GM18870 (cell line): Measurements from ENCODE around the gene RREB1.
"Not testable (repeated sequence)": the region's sequence is repeated elsewhere in the genome, so short reads cannot be mapped to it uniquely, and the experiment has no call there.

Experiments
- ATAC-seq: cut with Tn5 transposase; IDR thresholded peaks from one replicate; pipeline ENCODE4 v1.9.1; 2021; ENCODE audit warnings: moderate library complexity; ENCODE audit not compliant: unreplicated experiment

The RREB1 gene

GRCh38 chr6:7144872-7145584 is 37.3 kb downstream of the RREB1 start:
- no peak for ATAC-seq

- ATAC-seq, result no peak
Measured at GRCh38 chr6:7145585-7145884, 37.8 kb downstream of the RREB1 start.

DNA sequence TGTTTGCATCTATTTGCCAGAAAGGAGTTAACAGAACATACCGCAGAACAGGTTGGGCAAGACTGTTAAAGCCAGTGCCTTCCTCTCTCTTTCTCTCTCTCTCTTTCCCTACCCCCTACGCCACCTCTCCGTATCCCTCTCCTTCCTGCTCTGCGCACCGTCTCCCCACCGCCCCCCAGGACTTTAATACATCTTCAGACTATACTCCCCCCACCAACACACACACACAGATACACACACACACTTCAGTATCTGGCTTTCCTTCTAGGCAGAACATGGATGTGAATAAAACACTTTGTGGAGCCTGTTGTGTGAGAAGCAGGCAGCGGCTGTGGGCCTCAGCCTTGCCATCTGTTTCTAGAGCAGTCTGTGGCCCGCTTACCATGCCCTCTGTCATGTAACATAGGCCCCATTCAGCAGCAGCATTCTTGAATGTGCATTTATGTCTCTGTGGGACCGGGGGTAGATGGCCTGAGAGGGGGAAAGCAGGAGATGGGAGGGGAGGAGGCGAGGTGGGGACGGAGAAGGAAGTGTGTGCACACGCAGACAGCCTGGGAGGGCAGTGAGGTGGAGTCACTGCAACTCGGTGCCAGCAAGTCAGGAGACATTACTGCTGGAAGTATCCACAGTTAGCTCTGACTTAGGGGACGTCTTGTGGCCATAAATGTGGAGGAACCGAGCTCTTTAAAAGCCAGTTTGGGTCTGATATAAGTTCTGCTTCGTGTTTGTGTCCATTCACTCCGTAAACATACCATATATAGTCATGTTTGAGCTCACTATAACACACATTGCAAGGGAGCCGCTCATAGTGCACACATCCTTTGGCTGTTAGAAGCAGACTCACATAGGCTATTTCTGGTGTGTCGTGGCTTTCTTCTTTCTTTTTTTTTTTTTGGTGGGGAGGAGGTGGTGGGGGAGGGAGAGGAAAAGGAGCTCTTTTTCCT is 38.4 kb downstream of the RREB1 start:
- ATAC-seq, result no peak

DNA sequence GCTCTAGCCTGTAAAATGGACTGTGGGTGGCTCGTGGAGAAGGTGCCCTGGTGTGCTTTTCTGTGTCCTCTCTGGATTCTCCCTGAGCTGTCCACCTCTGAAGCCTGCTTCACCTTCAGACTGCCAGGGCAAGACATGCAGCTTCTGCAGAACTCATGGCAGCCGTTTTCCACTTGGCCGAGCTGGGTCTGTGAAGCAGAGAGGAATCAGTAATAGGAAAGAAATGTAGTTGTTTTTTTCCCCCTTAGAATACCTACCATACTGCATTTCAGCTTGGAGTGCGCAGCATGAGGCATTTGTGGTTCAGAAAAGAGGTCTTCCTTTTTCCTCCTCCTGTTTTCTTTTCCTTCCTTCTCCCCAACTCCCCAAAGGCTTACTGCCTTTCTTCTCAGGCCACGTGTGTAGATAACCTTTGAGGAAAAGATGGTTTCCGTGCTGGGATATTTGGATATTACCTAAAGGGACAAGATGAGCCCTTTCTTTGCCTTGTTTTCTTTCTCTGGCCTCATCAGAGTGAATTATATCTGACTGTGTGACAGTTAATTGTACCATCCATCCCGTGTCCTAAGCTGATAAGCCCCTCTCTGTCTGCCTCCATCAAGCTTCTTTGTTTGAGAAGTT is 39.4 kb downstream of the RREB1 start:
- ATAC-seq, result no peak

DNA sequence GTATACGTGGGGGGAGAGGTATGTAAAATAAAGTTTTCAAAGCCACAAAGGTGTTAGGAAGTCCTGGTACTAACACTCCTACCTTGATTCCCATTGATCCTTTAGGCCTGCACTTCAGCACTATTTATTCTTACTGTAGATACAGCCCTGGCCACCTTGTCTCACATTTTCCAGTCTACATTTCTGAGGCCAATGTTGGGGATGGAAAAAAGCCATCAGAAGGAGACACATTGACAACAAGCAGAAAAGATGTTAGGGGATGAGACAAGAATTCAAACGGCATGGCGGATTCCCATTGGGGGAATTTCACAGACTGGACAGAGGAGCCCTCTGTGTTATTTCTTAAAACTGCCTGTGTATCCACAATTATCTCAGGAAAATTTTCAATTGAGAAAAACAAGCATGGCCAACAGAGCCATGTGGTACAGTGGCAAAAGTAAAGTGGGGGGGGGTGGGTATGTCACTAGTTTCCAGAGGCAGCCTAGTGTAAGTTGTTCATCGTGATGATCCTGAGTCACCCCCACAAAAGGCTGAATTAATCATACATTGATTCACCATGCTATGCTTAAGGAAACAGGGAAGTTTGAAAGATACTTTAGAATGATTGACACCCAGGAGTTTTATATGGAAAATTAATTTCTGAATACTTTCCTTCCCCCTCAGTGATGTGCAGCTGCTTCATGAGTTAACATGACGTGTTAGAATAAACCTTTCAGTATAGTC is 40.5 kb downstream of the RREB1 start:
- ATAC-seq, result no peak

GRCh38 chr6:7150381-7151064 is 42.8 kb downstream of the RREB1 start:
- no peak for ATAC-seq

- ATAC-seq, result no peak
Measured at GRCh38 chr6:7151381-7151780, 43.6 kb downstream of the RREB1 start.

DNA sequence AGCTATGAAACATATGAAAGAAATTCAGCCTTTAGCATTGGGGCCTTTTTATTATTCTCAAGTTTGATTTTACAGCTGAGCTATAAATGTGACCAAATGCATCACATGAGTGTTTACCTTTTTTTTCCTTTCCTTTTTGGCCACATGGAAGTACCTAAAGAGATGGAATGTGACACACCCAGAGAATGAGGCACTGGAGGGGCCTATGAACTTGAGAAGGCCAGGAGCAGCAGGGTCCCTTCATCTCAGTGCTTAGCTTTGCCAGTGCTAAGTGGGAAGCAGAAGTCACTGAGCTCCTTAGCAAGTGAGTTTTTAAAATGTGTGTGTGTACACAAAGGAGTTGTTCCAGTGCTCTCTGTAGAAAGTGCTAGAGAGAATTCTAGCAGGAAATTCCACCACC is 44.7 kb downstream of the RREB1 start:
- ATAC-seq, result no peak

DNA sequence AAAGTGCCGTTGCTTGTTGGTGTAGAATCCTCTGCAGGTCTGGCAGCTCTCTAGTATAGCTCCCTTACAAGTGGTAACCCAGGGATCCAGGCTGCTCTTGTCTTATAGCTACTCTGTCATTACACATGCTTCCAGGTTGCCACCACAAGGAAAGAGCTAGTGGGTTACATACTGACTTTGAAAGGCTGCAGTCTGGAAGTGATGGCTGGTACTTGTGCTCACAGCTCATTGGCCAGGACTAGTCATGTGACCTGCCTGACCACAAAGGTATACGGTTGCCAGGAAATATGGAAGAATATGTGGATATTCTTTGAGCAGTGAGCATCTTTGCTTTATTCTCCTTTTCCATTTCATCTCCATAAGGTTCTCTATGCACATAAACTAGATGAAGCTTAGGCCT is 46.0 kb downstream of the RREB1 start:
- no peak for ATAC-seq

GRCh38 chr6:7154341-7155139 is 46.8 kb downstream of the RREB1 start:
- ATAC-seq, result peak; percentile 73

GRCh38 chr6:7155871-7156579 is 48.3 kb downstream of the RREB1 start:
- ATAC-seq, result peak; percentile 24

- no peak for ATAC-seq
Measured at GRCh38 chr6:7156643-7157278, 49.0 kb downstream of the RREB1 start.

GRCh38 chr6:7157307-7157706 is 49.5 kb downstream of the RREB1 start:
- not testable (repeated sequence) for ATAC-seq

DNA sequence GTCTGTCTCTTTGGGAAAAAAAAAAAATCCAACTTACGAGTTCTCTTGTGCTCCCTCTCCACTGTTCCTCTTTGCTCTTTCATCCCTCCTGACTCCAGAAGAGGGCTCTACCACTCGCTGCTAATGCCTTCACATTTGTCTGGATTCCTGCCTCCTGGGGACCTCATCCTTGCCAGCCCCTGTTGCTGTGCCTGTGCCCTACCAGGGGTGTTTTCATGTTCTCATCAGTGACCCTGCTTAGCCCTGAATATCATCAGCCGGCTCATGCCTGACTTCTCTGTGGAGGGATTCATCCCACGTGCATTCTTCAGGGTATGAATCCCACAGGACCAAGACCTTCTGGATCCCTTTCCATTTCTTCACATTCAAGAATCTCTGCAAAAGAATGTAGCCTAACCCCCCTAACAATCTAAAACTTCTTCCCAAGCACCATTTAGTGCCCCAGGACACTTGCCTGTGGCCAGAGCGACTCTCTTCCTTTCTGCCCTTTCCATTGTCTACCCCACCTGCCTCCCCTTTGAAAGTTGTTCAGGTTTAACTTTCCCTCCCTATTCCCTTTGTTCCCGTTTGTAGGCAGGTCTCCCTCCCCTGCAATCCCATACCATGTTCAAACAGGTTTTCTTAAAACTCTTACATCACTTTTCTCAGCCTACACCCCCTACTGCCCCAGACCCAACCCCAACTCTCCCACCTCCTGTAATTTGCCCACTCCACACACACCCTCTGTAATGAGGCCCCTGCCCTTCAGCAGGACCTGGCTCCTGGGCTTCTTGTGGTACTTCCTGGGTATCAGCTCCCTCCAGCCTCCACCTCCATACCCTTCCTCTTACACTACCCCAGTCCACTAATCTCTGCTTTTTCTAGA is 50.2 kb downstream of the RREB1 start:
- ATAC-seq, result no peak

DNA sequence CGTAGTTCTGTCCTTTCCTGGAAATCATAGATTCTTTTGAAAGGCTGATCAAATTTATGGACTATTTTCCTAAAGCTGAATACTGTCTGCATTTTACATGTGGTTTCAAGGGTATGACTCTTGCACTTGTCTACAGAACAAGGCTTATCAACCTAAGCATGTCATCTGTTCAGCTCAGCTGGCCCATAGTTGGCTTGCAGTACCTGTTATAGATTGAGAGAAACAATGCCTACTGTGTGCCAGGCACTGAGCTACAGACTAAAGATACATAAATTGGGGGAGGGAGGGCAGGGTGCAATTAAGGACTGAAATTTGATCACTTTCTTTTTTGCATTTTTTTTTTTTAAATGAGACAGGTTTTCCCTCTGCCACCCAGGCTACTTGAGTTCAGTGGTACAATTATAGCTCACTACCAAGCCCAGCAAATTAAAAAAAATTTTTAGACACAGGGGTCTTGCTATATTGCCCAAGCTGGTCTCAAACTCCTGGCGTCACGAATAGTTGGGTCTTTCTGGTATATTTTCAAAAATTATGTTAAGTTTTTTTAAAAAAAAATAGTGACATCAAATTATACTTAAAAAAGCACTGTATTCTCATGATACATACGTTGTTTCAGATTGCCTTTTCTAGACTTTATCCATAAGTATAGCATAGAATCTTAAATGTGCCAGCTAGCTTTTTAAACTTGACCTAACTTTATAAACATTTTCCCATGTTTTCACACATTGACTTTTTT is 52.2 kb downstream of the RREB1 start:
- ATAC-seq, result no peak

DNA sequence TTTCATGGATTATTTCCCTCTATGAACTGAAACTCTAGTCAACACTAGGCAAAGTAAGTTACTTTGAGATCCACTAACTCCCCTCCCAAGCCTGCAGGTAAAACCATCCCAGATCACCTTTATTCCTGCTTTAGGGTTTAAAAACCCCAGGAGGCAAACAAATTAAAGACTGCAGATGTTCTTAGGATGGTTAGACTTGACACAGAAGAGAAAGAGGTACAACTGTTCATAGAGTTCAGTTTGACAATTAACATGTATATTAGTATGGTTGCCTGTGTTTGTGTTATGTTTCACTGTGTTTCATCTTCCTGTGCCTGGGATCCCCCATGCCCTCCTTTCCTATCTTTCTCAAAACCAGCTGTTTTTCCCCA is 53.5 kb downstream of the RREB1 start:
- ATAC-seq, result no peak

DNA sequence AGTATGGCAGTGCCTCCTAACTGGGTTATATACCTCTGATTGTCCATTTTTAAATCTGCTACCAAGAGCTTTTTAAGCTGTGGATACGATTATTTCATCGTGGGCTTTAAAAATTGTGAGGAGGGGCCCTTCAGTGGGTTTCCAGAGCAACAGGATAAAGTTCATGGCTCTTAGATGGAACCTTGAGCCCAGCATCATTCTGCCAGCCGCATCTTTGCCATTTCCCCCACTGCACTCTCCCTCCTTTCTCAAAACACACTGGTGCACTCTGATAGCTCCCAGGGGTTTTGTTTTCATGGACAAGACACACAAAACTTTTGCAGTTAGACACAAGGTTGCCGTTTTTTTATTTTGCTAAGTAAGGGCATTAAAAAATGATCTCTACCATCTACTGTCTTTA is 54.1 kb downstream of the RREB1 start:
- ATAC-seq, result no peak
